Measurements from ENCODE around the gene CACNB3.

Gene CACNB3

DNA sequence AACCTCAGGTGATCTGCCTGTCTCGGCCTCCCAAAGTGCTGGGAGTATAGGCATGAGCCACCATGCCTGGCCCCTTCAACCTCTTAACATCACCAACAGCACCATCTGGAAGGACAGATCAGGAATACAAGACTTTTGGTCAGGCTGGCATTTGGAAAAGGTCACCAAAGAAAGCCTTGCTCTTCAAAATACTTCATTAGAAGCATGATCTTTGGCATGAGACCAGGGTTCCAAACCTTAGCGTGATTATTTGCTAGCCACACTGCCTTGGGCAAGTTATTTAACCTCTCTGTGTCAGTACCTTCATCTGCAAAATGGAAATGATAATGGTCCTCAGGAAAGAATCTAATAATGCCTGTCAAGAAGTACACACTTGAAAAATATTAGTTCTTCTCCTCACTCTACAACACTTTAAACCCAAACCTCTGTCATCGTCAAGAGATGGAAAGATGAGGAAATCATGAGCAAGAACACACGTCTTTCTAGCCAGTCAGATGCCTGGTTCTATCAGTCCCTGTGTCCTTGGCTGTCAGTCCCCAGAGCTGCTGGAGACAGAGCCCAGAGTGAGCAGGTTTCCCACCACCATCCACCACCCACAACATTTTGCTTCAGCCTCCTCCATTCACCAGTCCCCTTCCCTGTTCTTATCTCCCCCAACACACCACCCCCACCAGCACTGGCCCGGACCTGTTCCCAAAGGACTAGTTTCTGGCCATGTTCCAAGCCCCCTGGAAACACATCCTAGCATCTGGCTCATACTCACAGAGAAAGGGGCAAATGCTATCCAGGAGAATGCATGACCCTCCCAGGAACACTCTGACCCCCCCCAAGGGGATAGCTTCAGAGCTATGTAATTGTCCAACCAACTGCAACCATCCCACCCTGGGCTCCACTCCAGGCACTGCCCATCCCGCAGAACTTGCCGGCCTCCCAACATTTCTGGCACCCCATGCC, 31.4 kb upstream of the CACNB3 start:
- in situ Hi-C loops (cut with HindIII; ENCODE audit: low pct_ligation_motif_present, low sequenced_read_pairs) = no loop called here
- TF ChIP-seq, protein P1, sequence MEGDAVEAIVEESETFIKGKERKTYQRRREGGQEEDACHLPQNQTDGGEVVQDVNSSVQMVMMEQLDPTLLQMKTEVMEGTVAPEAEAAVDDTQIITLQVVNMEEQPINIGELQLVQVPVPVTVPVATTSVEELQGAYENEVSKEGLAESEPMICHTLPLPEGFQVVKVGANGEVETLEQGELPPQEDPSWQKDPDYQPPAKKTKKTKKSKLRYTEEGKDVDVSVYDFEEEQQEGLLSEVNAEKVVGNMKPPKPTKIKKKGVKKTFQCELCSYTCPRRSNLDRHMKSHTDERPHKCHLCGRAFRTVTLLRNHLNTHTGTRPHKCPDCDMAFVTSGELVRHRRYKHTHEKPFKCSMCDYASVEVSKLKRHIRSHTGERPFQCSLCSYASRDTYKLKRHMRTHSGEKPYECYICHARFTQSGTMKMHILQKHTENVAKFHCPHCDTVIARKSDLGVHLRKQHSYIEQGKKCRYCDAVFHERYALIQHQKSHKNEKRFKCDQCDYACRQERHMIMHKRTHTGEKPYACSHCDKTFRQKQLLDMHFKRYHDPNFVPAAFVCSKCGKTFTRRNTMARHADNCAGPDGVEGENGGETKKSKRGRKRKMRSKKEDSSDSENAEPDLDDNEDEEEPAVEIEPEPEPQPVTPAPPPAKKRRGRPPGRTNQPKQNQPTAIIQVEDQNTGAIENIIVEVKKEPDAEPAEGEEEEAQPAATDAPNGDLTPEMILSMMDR (IDR thresholded peaks at IDR 0.05; ENCODE audit: low read depth, low read length, missing control alignments) = no peak
- no peak overlapping the region for H3K27ac ChIP-seq
- H3K36me3 ChIP-seq (replicated peaks) = peaks cover 12% of the 10 kb centered on the region
- DNase-seq = no peak
- no peaks in the 10 kb centered on the region for H3K27me3 ChIP-seq (replicated peaks)
- peak overlapping the region; percentile 77 for H3K4me3 ChIP-seq (ENCODE audit: low read depth, low read length)

DNA sequence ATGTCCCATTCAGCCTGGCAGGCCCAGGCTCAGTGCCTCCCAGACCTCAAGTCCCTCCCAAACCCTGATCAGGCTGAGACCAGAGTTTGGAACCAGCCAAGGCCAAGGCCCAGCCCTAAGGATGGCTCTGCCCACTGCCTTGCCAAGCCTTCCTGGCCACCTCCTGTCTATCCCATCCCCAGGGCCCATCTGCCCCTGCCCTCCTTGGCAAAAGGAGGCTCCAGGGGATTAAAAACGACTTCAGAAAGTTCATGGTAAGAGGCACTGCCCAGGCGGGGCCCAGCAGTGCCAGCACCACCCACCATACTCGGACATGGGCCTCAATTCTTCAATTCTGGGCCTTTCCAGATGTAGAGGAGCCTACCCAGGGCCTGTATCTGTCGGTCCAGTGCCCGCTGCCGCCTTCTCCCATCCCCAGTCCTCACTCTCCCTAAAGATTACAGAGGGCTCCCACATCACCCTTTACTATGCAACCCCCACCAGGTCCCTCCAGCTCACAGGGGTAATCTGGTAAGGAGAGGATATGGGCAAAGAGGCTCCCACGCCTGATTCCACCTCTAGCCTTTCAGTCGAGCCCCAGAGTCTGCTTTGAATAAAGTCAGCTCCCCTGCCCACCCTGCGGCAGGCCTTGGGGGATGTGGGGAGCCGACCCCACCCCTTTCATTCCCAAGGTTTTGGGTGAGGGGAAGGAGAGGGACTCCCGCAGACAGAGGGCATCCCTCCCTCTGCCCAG, 30.3 kb upstream of the CACNB3 start:
- Histone ChIP-seq H3K4me3 (ENCODE audit: low read depth, low read length) (peak overlapping the region; percentile 77), H3K36me3 (replicated peaks) (peaks cover 2% of the 10 kb centered on the region), H3K27me3 (replicated peaks) (no peaks in the 10 kb centered on the region), H3K27ac (no peak overlapping the region)
- in situ Hi-C loops (cut with HindIII; ENCODE audit: low pct_ligation_motif_present, low sequenced_read_pairs) = no loop called here
- DNase-seq = no peak
- TF ChIP-seq, protein P1 (IDR thresholded peaks at IDR 0.05; ENCODE audit: low read depth, low read length, missing control alignments) = no peak

DNA sequence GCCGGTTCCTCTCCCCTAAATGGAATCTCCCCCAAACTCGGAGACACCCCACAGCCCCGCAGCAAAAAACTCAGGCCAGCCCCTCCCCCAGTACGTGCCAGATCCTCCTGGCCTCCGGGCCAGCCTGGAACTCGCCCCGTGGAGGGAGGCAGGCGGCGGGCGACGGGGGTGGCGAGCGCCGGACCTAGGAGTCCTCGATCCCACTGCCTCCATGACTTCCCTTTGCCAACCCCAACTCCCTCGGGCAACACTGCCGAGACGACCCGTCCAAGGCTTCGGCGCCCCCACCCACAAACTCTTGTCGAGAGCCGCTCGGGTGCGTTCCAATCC, 29.8 kb upstream of the CACNB3 start:
- peak overlapping the region; percentile 77 for H3K4me3 ChIP-seq (ENCODE audit: low read depth, low read length)
- no peak for DNase-seq
- no peaks in the 10 kb centered on the region for H3K36me3 ChIP-seq (replicated peaks)
- TF ChIP-seq, protein P1 (IDR thresholded peaks at IDR 0.05; ENCODE audit: low read depth, low read length, missing control alignments) = no peak
- no peaks in the 10 kb centered on the region for H3K27me3 ChIP-seq (replicated peaks)
- in situ Hi-C loops (cut with HindIII; ENCODE audit: low pct_ligation_motif_present, low sequenced_read_pairs) = no loop called here
- no peak overlapping the region for H3K27ac ChIP-seq

DNA sequence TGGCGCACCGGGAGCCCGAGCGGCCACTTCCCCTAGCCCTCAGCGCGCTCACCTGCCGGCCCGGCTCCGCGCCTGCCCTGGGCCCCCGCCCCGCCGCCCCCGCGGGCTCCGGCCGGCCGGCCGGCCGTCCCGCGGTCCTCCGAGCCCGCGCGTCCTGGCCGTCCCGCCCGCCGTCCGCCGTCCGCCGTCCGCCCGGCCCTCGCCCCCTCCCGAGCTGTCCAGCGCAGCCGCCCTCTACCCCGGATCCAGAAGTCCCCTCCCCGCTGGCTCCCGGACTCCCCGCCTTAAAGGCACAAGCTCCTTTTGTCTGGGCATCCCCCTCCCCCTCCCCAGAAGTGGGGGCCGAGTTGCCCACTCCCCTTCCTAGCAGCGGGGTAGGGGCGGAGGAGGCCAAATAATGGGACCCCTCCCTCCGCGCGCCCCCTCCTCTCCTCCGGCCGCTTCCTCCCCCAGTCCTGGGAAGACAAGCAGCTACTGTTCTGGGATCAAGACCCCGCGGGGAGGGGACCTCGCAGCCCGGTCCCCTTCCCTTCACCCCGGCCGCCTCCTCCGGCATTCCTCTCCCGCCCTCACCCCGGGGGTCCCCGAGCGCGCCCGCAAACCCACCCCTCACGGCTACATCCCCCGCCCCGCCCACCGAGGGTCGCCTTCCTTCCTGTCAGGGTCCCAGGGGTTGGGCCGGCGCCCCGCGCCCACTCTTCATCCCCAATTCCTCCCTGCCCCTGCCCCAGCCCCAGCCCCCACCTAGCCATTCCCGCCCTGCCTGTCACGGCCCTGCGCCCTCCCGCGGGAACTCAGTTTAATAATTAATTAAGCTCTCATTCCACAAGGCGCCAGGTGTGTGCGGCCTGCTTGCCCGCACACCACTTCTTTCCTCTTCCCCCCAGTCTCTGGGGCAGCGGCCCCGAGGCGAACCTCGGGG, 29.2 kb upstream of the CACNB3 start, which contains the start of gene ADCY6:
Gene ADCY6, minus strand, starts transcription at position 236 of the 922 bp plus-strand sequence. CDS start 5,655 bp downstream, outside the sequence.
- TF ChIP-seq, protein P1 (IDR thresholded peaks at IDR 0.05; ENCODE audit: low read depth, low read length, missing control alignments) = no peak
- DNase-seq = peak; percentile 57
- no peaks in the 10 kb centered on the region for H3K36me3 ChIP-seq (replicated peaks)
- in situ Hi-C loops (cut with HindIII; ENCODE audit: low pct_ligation_motif_present, low sequenced_read_pairs) = no loop called here
- peak within 1 kb of the TSS; percentile 77 for H3K4me3 ChIP-seq (ENCODE audit: low read depth, low read length)
- no peak within 1 kb of the TSS for H3K27ac ChIP-seq
- H3K27me3 ChIP-seq (replicated peaks) = no peaks in the 10 kb centered on the region

DNA sequence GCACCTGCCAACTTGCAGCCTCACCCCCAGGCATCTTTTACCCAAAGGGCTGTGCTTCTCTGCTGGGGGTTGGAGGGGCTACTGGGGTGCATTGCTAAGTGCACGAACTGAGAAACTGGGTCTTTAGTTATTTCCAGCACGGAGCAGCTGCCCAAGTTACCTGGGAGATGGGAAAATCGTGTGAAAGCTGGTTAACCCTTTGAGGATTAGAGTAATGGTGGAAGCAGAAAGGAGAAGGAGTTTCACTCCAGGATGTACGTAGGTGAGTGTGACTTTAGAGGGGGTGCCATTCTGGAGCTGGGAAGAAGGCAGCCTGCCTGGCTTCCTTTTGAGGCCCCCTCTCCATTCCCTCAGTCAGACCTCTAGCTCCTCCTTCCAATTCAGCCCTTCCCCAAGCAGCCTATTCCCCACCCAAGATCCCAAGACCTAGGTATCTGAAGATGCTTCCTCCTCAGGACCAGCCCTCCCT, 28.4 kb upstream of the CACNB3 start:
- H3K36me3 ChIP-seq (replicated peaks) = no peaks in the 10 kb centered on the region
- H3K4me3 ChIP-seq (ENCODE audit: low read depth, low read length) = peak overlapping the region; percentile 77
- TF ChIP-seq, protein P1 (IDR thresholded peaks at IDR 0.05; ENCODE audit: low read depth, low read length, missing control alignments) = no peak
- no peak for DNase-seq
- in situ Hi-C loops (cut with HindIII; ENCODE audit: low pct_ligation_motif_present, low sequenced_read_pairs) = no loop called here
- H3K27me3 ChIP-seq (replicated peaks) = no peaks in the 10 kb centered on the region
- H3K27ac ChIP-seq = no peak overlapping the region

Data from brain microvascular endothelial cell (primary cell).